HCT116 (cell line): ENCODE results near the gene RBM33. TPM values are rescaled to one million over a fixed set of nuclear protein-coding genes. Genes with fewer than 3 reads are reported as not detected.

Source experiments
- ATAC-seq: fragments of 200-7000 bp; cut with Tn5 transposase; 2 replicates; pipeline ENCODE4 v1.9.1; 2020; ENCODE audit warnings: mild to moderate bottlenecking, moderate library complexity
- BruUV-seq: library from RNA; stranded (reverse); fragments of 400-500 nt; replicated peaks from 2 replicates; lab custom pipeline; 2021; lab: Mats Ljungman, UMichigan
- CTCF ChIA-PET: fragments of 300-600 bp; sonication (Branson Sonifier 250); formaldehyde crosslinking; loops from one replicate; lab custom pipeline; 2021; ENCODE audit warnings: antibody characterized with exemption; lab: Charles Lee
- POLR2A ChIA-PET: fragments of 300-600, 350-600 bp; sonication (Branson Sonifier 250); formaldehyde crosslinking; loops from one replicate; lab custom pipeline; 2021; ENCODE audit warnings: antibody characterized with exemption; lab: Charles Lee
- RAD21 ChIA-PET, 2 experiments: fragments of 300-600 bp; sonication (Branson Sonifier 250); formaldehyde crosslinking; loops; one replicate each; lab custom pipeline; 2023; ENCODE audit warnings: low total read pairs in 2 of 2; ENCODE audit not compliant: uncharacterized antibody in 2 of 2, unreplicated experiment in 2 of 2, low non-redundant PET in 1 of 2; lab: Charles Lee
- DNase-seq: peaks from one replicate; pipeline ENCODE4 v3.0.0-alpha.2; 2010; ENCODE audit warnings: low read depth, low spot score
- H2AFZ ChIP-seq: fragments of 200-600 bp; shearing (Covaris generic), sonication (generic); 2 replicates; pipeline ENCODE4 v1.6.1; 2017; ENCODE audit warnings: low read depth, mixed run types, mixed read lengths, antibody characterized with exemption, low read length; ENCODE audit not compliant: poor library complexity, severe bottlenecking
- H3K27ac ChIP-seq: 2 replicates; pipeline ENCODE4 v1.5.1; 2012; ENCODE audit warnings: low read depth, low read length
- H3K27me3 ChIP-seq: fragments of 200-600 bp; sonication (generic); 2 replicates; pipeline ENCODE4 v1.6.1; 2016; ENCODE audit warnings: mixed run types, low read length, mixed read lengths; ENCODE audit not compliant: insufficient read depth
- H3K36me3 ChIP-seq, 2 experiments: fragments of 200-500 bp in 1 of 2; fragments of 200-600 bp in 1 of 2; sonication (Bioruptor generic) in 1 of 2; sonication (generic) in 1 of 2; 2 replicates each; pipeline versions ENCODE4 v1.5.1 to v1.6.1; 2014 to 2016; ENCODE audit warnings: low read length in 2 of 2, inconsistent platforms in 1 of 2, mixed read lengths in 1 of 2, mixed run types in 1 of 2; ENCODE audit not compliant: insufficient read depth in 2 of 2, control insufficient read depth in 1 of 2
- H3K4me1 ChIP-seq, 2 experiments: fragments of 200-600 bp in 1 of 2; sonication (generic) in 1 of 2; 2 replicates each; pipeline versions ENCODE4 v1.5.1 to v1.6.1; 2012 to 2017; ENCODE audit warnings: low read length in 2 of 2, inconsistent platforms in 1 of 2, mild to moderate bottlenecking in 1 of 2, mixed read lengths in 1 of 2, mixed run types in 1 of 2, moderate library complexity in 1 of 2; ENCODE audit not compliant: insufficient read depth in 2 of 2, control insufficient read depth in 1 of 2
- H3K4me2 ChIP-seq: fragments of 200-600 bp; sonication (generic); 2 replicates; pipeline ENCODE4 v1.6.1; 2017; ENCODE audit warnings: mixed run types, low read length, mixed read lengths
- H3K4me3 ChIP-seq, 2 experiments: fragments of 200-600 bp in 1 of 2; sonication (generic) in 1 of 2; replicated peaks in 1 of 2; 2 replicates each; pipeline ENCODE4 v1.5.1; 2011 to 2016; ENCODE audit warnings: low read length in 2 of 2, control low read depth in 1 of 2, low read depth in 1 of 2, mild to moderate bottlenecking in 1 of 2, mixed read lengths in 1 of 2, mixed run types in 1 of 2
- H3K79me2 ChIP-seq: fragments of 200-600 bp; sonication (generic); 2 replicates; pipeline ENCODE4 v1.6.1; 2017; ENCODE audit warnings: mild to moderate bottlenecking, mixed run types, low read length, moderate library complexity, mixed read lengths; ENCODE audit not compliant: insufficient read depth
- H3K9ac ChIP-seq: fragments of 200-600 bp; sonication (generic); 2 replicates; pipeline ENCODE4 v1.6.1; 2016; ENCODE audit warnings: low read length, mixed read lengths
- H3K9me2 ChIP-seq: fragments of 200-600 bp; sonication (generic), shearing (Covaris generic); 2 replicates; pipeline ENCODE4 v1.6.1; 2017; ENCODE audit warnings: mixed run types, mild to moderate bottlenecking, moderate library complexity; ENCODE audit not compliant: insufficient read depth
- H3K9me3 ChIP-seq, 2 experiments: fragments of 200-500 bp in 1 of 2; fragments of 200-600 bp in 1 of 2; sonication (Bioruptor generic) in 1 of 2; sonication (generic) in 1 of 2; 2 replicates each; pipeline ENCODE4 v1.6.1; 2014 to 2017; ENCODE audit warnings: low read length in 2 of 2, mixed read lengths in 2 of 2, inconsistent platforms in 1 of 2, low read depth in 1 of 2, mild to moderate bottlenecking in 1 of 2, mixed run types in 1 of 2, moderate library complexity in 1 of 2; ENCODE audit not compliant: control insufficient read depth in 1 of 2, insufficient read depth in 1 of 2
- H4K20me1 ChIP-seq: fragments of 200-600 bp; sonication (generic), shearing (Covaris generic); 2 replicates; pipeline ENCODE4 v1.6.1; 2017; ENCODE audit warnings: mixed run types, mild to moderate bottlenecking, moderate library complexity; ENCODE audit not compliant: insufficient read depth
- ATF3 ChIP-seq: IDR thresholded peaks from 2 replicates; pipeline ENCODE4 v1.6.1; 2012
- CBX3 ChIP-seq: IDR thresholded peaks from 2 replicates; pipeline ENCODE4 v1.6.1; 2012; ENCODE audit warnings: low read depth
- CTCF ChIP-seq, 3 experiments: fragments of 200-600 bp in 1 of 3; sonication (generic) in 1 of 3; IDR thresholded peaks in 2 of 3; conservative IDR thresholded peaks in 1 of 3; 2 replicates each; pipeline ENCODE4 v1.5.1; 2012 to 2017; ENCODE audit warnings: low read depth in 2 of 3, low read length in 2 of 3, antibody characterized with exemption in 1 of 3, borderline replicate concordance in 1 of 3, control low read depth in 1 of 3, mild to moderate bottlenecking in 1 of 3, mixed read lengths in 1 of 3, mixed run types in 1 of 3, moderate library complexity in 1 of 3; ENCODE audit not compliant: insufficient read depth in 1 of 3
- EZH2 ChIP-seq: fragments of 200-600 bp; sonication (generic); IDR thresholded peaks from 2 replicates; pipeline ENCODE4 v1.6.1; 2017; ENCODE audit warnings: antibody characterized with exemption, mixed run types
- JUND ChIP-seq: IDR thresholded peaks from 2 replicates; pipeline ENCODE4 v1.6.1; 2012
- MAX ChIP-seq: IDR thresholded peaks from 2 replicates; pipeline ENCODE4 v1.6.1; 2012
- POLR2A ChIP-seq: IDR thresholded peaks from 2 replicates; pipeline ENCODE4 v1.7.0; 2011; ENCODE audit warnings: borderline replicate concordance; ENCODE audit not compliant: insufficient read depth, insufficient read length; ENCODE audit errors: extremely low read depth
- POLR2AphosphoS5 ChIP-seq: IDR thresholded peaks from 2 replicates; pipeline ENCODE4 v1.6.1; 2011; ENCODE audit warnings: mild to moderate bottlenecking, low read depth, low read length, moderate library complexity
- RAD21 ChIP-seq: IDR thresholded peaks from 2 replicates; pipeline ENCODE4 v1.6.1; 2012; ENCODE audit warnings: low read depth, mild to moderate bottlenecking
- REST ChIP-seq: IDR thresholded peaks from 2 replicates; pipeline ENCODE4 v1.6.1; 2012; ENCODE audit warnings: low read depth
- SIN3A ChIP-seq: IDR thresholded peaks from 2 replicates; pipeline ENCODE4 v1.6.1; 2012; ENCODE audit warnings: low read depth
- SRF ChIP-seq: IDR thresholded peaks from 2 replicates; pipeline ENCODE4 v1.6.1; 2012; ENCODE audit warnings: low read depth
- YY1 ChIP-seq: IDR thresholded peaks from 2 replicates; pipeline ENCODE4 v1.6.1; 2011; ENCODE audit warnings: low read length, low read depth, moderate library complexity, mild to moderate bottlenecking; ENCODE audit not compliant: insufficient replicate concordance; ENCODE audit errors: extremely low read depth
- ZBTB33 ChIP-seq: IDR thresholded peaks from 2 replicates; pipeline ENCODE4 v1.6.1; 2011; ENCODE audit warnings: mild to moderate bottlenecking, low read length, moderate library complexity; ENCODE audit not compliant: insufficient replicate concordance; ENCODE audit errors: extremely low read depth
- ZFX ChIP-seq: fragments of 450-650 bp; IDR thresholded peaks from 2 replicates; pipeline ENCODE4 v1.6.1; 2017
- ZNF274 ChIP-seq: fragments of 200-500 bp; sonication (Bioruptor generic); IDR thresholded peaks from 2 replicates; pipeline ENCODE4 v1.6.1; 2014; ENCODE audit warnings: mild to moderate bottlenecking, low read depth, low read length, inconsistent platforms
- intact Hi-C: fragments of 100-400 bp; cut with micrococcal nuclease; formaldehyde crosslinking; loops from 2 replicates; pipeline ENCODE4 v1.10.0; 2022
- total RNA-seq: library from RNA; stranded (reverse); gene quantifications from one replicate; pipeline ENCODE4 v1.2.1, GENCODE V29; 2021; ENCODE audit not compliant: unreplicated experiment

The RBM33 gene
- total RNA-seq, 1 experiment from 2014 or later: 64.3 TPM

- TF ChIP-seq ZNF274 (no peak), EZH2 (no peak), POLR2AphosphoS5 (no peak)
- TF ChIP-seq, all 23 proteins: peak for 0
Observed at GRCh38 chr7:155625557-155625956, 18.9 kb upstream of the RBM33 start (continued).

- no peaks in the 10 kb centered on the region for H4K20me1 ChIP-seq
- no TSS peak for BruUV-seq
- no peak overlapping the region for H3K4me3 ChIP-seq
- no peaks in the 10 kb centered on the region for H3K27me3 ChIP-seq
- H2AFZ ChIP-seq: no peak overlapping the region
- H3K4me2 ChIP-seq: no peak overlapping the region
- CTCF ChIA-PET: no interaction called here
- H3K9me2 ChIP-seq: 0 out of 2 replicates have a peak, but pooled peaks cover 3% of the 10 kb centered on the region
- ATAC-seq (no peak), DNase-seq (no peak)
- H3K4me1 ChIP-seq: no peaks in the 10 kb centered on the region
- POLR2A ChIA-PET: no interaction called here
- TF ChIP-seq ATF3 (no peak), YY1 (no peak), ZFX (no peak), MAX (no peak), SIN3A (no peak), JUND (no peak), POLR2AphosphoS5 (no peak), ZBTB33 (no peak), RAD21 (no peak), EZH2 (no peak), SRF (no peak), REST (no peak), CTCF (IDR thresholded peaks at IDR 0.05 in 2 of 3, conservative IDR thresholded peaks at IDR 0.05 in 1 of 3; ENCODE audit: borderline replicate concordance in 1 of 3, insufficient read depth in 1 of 3, low read depth in 2 of 3, low read length in 2 of 3) (no peak), POLR2A (no peak), CBX3 (no peak)
- peaks cover 0 to 9% of the 10 kb centered on the region in 2 experiments; a peak in 2 of 4 replicates for H3K9me3 ChIP-seq
- no peaks in the 10 kb centered on the region; a peak in 1 of 4 replicates for H3K36me3 ChIP-seq
- RAD21 ChIA-PET: no interaction called here
- intact Hi-C loops: no loop called here
- H3K9ac ChIP-seq: no peak overlapping the region
- H3K27ac ChIP-seq: no peak overlapping the region
- H3K79me2 ChIP-seq: no peaks in the 10 kb centered on the region
Observed at GRCh38 chr7:155629171-155629570, 15.3 kb upstream of the RBM33 start.
